HG03565 (cell line): ENCODE measurements around the gene ADGRD1.

Experiments
- ATAC-seq: cut with Tn5 transposase; IDR thresholded peaks from one replicate; pipeline ENCODE4 v1.9.1; 2021; ENCODE audit warnings: mild to moderate bottlenecking, moderate library complexity; ENCODE audit not compliant: unreplicated experiment

The ADGRD1 gene

GRCh38 chr12:131142891-131143657 is 189.4 kb downstream of the ADGRD1 start:
- ATAC-seq, result no peak

DNA sequence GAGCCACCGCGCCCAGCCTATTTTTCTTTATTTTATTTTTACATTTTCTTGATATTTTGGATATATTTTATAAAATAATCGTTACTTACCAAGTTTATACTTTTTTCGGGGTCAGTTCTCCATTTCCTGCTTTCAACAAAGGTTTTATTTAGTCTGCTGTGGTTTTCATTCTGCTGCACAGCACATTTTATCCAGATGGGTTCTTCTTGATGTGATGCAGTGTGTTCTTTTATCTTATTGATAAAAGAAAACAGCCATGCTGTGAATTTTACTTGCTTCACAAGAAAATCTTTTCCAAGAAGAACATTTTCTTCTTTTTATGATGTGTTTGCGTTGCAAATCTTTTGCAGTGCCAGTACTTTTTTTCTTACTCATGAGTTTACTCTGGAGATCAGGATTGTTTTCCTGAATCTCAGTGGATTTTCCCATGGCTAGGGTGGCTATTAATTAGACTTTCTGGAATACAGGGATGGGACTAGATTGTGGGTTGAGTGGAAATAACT is 192.5 kb downstream of the ADGRD1 start:
- no peak for ATAC-seq

GRCh38 chr12:131147293-131147692 is 193.6 kb downstream of the ADGRD1 start:
- ATAC-seq, result no peak

DNA sequence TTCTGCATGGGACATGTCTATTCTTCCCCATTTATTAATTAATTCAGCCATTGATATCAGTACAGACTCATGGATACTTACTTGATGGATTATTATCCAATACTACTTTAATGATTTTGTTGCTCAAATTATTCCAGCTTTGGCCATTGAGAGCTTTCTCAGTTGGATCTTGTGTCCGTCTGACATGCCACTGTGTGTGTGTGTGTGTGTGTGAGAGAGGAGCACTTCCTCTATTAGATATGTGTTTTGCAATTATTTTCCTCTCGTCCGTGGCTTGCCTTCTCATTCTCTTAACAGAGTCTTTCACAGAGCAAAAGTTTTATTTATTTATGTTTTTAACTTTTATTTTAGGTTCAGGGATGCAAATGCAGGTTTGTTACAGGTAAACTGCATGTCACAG is 194.2 kb downstream of the ADGRD1 start:
- ATAC-seq, result no peak

GRCh38 chr12:131151558-131152345 is 198.0 kb downstream of the ADGRD1 start:
- no peak for ATAC-seq

GRCh38 chr12:131152587-131152986 is 198.9 kb downstream of the ADGRD1 start:
- ATAC-seq, result no peak

DNA sequence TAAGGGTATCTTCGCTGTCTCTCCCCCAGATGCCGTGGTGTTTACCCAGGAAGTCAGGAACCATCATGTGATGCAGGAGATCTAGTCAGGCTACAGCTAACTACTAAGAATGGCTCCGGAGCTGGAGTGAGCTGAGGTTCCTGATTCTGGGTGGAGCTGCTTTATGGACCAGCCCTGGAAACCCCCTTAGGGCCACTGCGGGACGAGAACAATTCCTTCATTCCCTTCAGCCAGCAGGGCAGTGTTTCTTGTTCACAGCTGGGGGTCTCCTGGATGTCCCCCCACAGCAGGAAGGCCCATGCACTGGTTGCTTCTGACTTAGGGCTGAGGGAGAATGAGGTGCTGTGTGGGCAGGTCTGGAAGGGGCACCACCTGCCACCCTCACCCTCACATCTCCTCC is 199.3 kb downstream of the ADGRD1 start:
- ATAC-seq, result no peak

DNA sequence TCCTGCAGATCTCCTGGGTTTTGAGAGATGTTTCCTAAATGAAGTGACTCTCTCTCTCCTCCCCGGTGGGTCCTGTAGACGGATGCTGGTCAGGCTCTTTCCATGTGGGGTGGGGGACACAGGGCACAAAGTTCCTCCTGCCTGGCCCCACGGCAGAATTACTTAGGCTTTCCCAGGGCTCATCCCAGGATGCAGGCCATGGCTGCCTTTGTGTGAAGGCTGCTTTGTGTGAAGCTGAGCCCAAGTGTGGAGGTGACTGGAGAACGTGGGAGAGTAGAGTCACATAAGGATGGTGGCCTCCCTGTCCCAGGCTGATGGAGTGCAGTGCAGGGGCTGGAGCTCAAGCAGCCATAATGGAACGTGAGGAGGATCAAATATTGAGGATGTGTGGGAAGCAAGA is 200.2 kb downstream of the ADGRD1 start:
- ATAC-seq, result no peak

- no peak for ATAC-seq
These were observed 201.4 kb downstream of the ADGRD1 start for GRCh38 chr12:131155131-131155530.

GRCh38 chr12:131157743-131158142 is 204.0 kb downstream of the ADGRD1 start:
- no peak for ATAC-seq

DNA sequence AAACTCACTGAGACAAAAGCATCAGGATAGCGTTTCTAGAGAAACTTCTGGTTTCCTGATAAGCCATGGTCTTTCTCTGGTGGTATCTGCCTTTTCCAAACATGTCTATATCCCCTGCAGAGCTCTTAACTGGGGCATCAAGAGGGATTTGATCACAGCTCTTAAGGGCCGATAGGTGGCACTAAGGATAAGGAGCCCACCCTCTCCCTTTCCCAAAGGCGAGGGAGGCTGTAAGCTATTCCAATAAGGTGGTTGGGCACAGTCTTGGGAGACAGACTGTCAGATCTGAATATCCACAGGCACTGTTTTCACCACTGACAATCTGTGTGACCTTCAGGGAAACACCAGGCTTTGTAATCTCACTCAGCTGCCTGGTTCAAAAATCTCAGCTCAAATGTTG is 206.0 kb downstream of the ADGRD1 start:
- no peak for ATAC-seq

GRCh38 chr12:131162113-131162512 is 208.4 kb downstream of the ADGRD1 start:
- no peak for ATAC-seq

GRCh38 chr12:131163189-131163738 is 209.6 kb downstream of the ADGRD1 start:
- ATAC-seq, result no peak

GRCh38 chr12:131164096-131164872 is 210.6 kb downstream of the ADGRD1 start:
- ATAC-seq, result no peak

GRCh38 chr12:131166717-131167116 is 213.0 kb downstream of the ADGRD1 start:
- no peak for ATAC-seq

GRCh38 chr12:131167334-131167733 is 213.6 kb downstream of the ADGRD1 start:
- no peak for ATAC-seq

GRCh38 chr12:131171029-131171428 is 217.3 kb downstream of the ADGRD1 start:
- no peak for ATAC-seq

GRCh38 chr12:131174901-131175300 is 221.2 kb downstream of the ADGRD1 start:
- no peak for ATAC-seq

- ATAC-seq, result no peak
These were observed 222.6 kb downstream of the ADGRD1 start for GRCh38 chr12:131176266-131176665.

- ATAC-seq, result no peak
These were observed 223.2 kb downstream of the ADGRD1 start for GRCh38 chr12:131176926-131177325.

GRCh38 chr12:131177599-131177998 is 223.9 kb downstream of the ADGRD1 start:
- no peak for ATAC-seq
